ENCODE measurements around the gene TENT5C.
A peak's percentile ranks its signal among the peaks of the same experiment; 100 is the strongest.
"Not testable (repeated sequence)": the region's sequence is repeated elsewhere in the genome, so short reads cannot be mapped to it uniquely, and the experiment has no call there.

The TENT5C gene

GRCh38 chr1:117605774-117606648 is at the start of gene TENT5C:
Gene TENT5C, plus strand, starts transcription at chr1:117606048. Its CDS starts 16,821 bp downstream, at chr1:117622869.
- DNase-seq = peak; percentile 89

- peak; percentile 18 for DNase-seq
These were observed 49.5 kb upstream of the TENT5C start for GRCh38 chr1:117556341-117556740.

GRCh38 chr1:117556976-117557375 is 48.9 kb upstream of the TENT5C start:
- DNase-seq = no peak

- DNase-seq = not testable (repeated sequence)
These were observed 47.4 kb upstream of the TENT5C start for GRCh38 chr1:117558451-117558850.

- no peak for DNase-seq
These were observed 46.7 kb upstream of the TENT5C start for GRCh38 chr1:117559139-117559538.

GRCh38 chr1:117559985-117560384 is 45.9 kb upstream of the TENT5C start:
- DNase-seq = no peak

- DNase-seq = no peak
These were observed 44.8 kb upstream of the TENT5C start for GRCh38 chr1:117561071-117561470.

- DNase-seq = no peak
These were observed 44.3 kb upstream of the TENT5C start for GRCh38 chr1:117561551-117561950.

- no peak for DNase-seq
These were observed 43.0 kb upstream of the TENT5C start for GRCh38 chr1:117562581-117563491.

GRCh38 chr1:117563492-117563875 is 42.4 kb upstream of the TENT5C start:
- no peak for DNase-seq

- no peak for DNase-seq
These were observed 41.4 kb upstream of the TENT5C start for GRCh38 chr1:117564227-117565075.

- DNase-seq = no peak
These were observed 40.7 kb upstream of the TENT5C start for GRCh38 chr1:117565076-117565556.

GRCh38 chr1:117565745-117566455 is 39.9 kb upstream of the TENT5C start:
- DNase-seq = no peak

GRCh38 chr1:117566556-117566955 is 39.3 kb upstream of the TENT5C start:
- DNase-seq = no peak

- no peak for DNase-seq
These were observed 38.4 kb upstream of the TENT5C start for GRCh38 chr1:117567435-117567834.

GRCh38 chr1:117567976-117568375 is 37.9 kb upstream of the TENT5C start:
- no peak for DNase-seq

GRCh38 chr1:117568999-117569398 is 36.8 kb upstream of the TENT5C start:
- no peak for DNase-seq

- DNase-seq = no peak
These were observed 36.0 kb upstream of the TENT5C start for GRCh38 chr1:117569856-117570255.

GRCh38 chr1:117570988-117571409 is 34.8 kb upstream of the TENT5C start:
- DNase-seq = no peak

GRCh38 chr1:117571496-117571895 is 34.4 kb upstream of the TENT5C start:
- DNase-seq = no peak

GRCh38 chr1:117572546-117572945 is 33.3 kb upstream of the TENT5C start:
- no peak for DNase-seq

Measured in KG1 (cell line).